Heart left ventricle (tissue), 16 donors: ENCODE data around the gene KSR2. TPM values are rescaled to one million over a fixed set of nuclear protein-coding genes. Genes with fewer than 3 reads are reported as not detected.

Experiments
- ATAC-seq, 4 donors: fragments of 200-7000 bp; cut with Tn5 transposase; one replicate each; pipeline ENCODE4 v1.9.1; 2020 to 2022; ENCODE audit warnings: moderate library complexity in 4 of 4, mild to moderate bottlenecking in 3 of 4, moderate number of reproducible peaks in 1 of 4
- DNase-seq, 5 donors: peaks; one replicate each; pipeline ENCODE4 v3.0.0-alpha.2; 2020
- H3K27ac ChIP-seq, 12 donors: fragments of 200-600 bp; sonication (generic) in 4 of 12; one replicate each; pipeline versions ENCODE4 v1.5.0 to v1.8.0; 2016 to 2022; ENCODE audit warnings: mild to moderate bottlenecking in 2 of 12
- H3K27me3 ChIP-seq, 9 donors: fragments of 200-600 bp; sonication (generic) in 2 of 9; one replicate each; pipeline versions ENCODE4 v1.5.1 to v1.8.0; 2016 to 2022; ENCODE audit warnings: mild to moderate bottlenecking in 3 of 9
- H3K36me3 ChIP-seq, 9 donors: fragments of 200-600 bp; sonication (generic) in 2 of 9; one replicate each; pipeline versions ENCODE4 v1.5.0 to v1.8.0; 2018 to 2022; ENCODE audit warnings: mild to moderate bottlenecking in 2 of 9
- H3K4me1 ChIP-seq, 12 donors: fragments of 200-600 bp; sonication (generic) in 4 of 12; one replicate each; pipeline versions ENCODE4 v1.5.0 to v1.8.0; 2016 to 2022; ENCODE audit warnings: mild to moderate bottlenecking in 3 of 12
- H3K4me3 ChIP-seq, 12 donors: fragments of 200-600 bp; sonication (generic) in 4 of 12; one replicate each; pipeline versions ENCODE4 v1.5.0 to v1.8.0; 2017 to 2022; ENCODE audit warnings: mild to moderate bottlenecking in 9 of 12, moderate library complexity in 4 of 12
- H3K9me3 ChIP-seq, 12 donors: fragments of 200-600 bp; sonication (generic) in 4 of 12; one replicate each; pipeline versions ENCODE4 v1.5.0 to v1.8.0; 2016 to 2022; ENCODE audit warnings: mild to moderate bottlenecking in 1 of 12
- POLR2A ChIP-seq, 2 donors: fragments of 450-650 bp; IDR thresholded peaks; one replicate each; pipeline ENCODE4 v1.6.1; 2017; ENCODE audit warnings: antibody characterized with exemption in 2 of 2, mild to moderate bottlenecking in 2 of 2, moderate library complexity in 2 of 2
- WGBS, 4 donors: extraction: QIAGEN DNeasy Blood & Tissue Kit in 2 of 4; methylation state at CpG; one replicate each; pipeline versions ENCODE4 v1.1.5 to v1.1.7; 2013 to 2018; 5-methylcytosine and 5-hydroxymethylcytosine counted together
- intact Hi-C, 10 donors: fragments of 100-400 bp; cut with DNase I; formaldehyde crosslinking; loops; one replicate each; pipeline versions ENCODE4 v1.11.1 to v1.14.2; 2022
- polyA plus RNA-seq, 2 donors: library from polyadenylated mRNA; stranded (reverse); fragments of 200-250 nt; gene quantifications; one replicate each; pipeline ENCODE4 v1.2.3, GENCODE V29; 2013
- total RNA-seq, 9 donors: library from RNA; depleted of rRNA in 2 of 9; stranded (reverse); fragments of >200 nt in 2 of 9; fragmentation: NEBNext Ultra II Directional in 3 of 9; extraction: Animal tissue kit (Norgen Biotek cat#: 25700) in 3 of 9; gene quantifications; one replicate each; pipeline versions ENCODE4 v1.1.0 to v1.2.4, GENCODE V29; 2016 to 2023
- TF ChIP-seq, protein P1 (sequence below), 12 donors: fragments of 200-600 bp; sonication (generic) in 4 of 12; IDR thresholded peaks; one replicate each; pipeline versions ENCODE4 v1.5.0 to v1.8.0; 2018 to 2022; ENCODE audit warnings: antibody characterized with exemption in 12 of 12, mild to moderate bottlenecking in 5 of 12
- donor health status: ischemic (EF 13 %, LVEDD 7.1; RV severe dilation, severe dysfunction).
- donor health status: healthy with polysubstance abuse.
- donor health status: DM: no; HTN: yes; CAD: no.
- donor health status: DM: no; HTN: no; CAD: no.
- donor health status: ischemic (EF 25% LVEDD 6.9; RV normal size, moderate dysfunction).
- donor health status: ischemic (EF 25% LVEDD 5.7; RV mildly dilated, moderate dysfunction).
- donor health status: healthy.
- donor health status: DM: yes; HTN: yes; CAD: no.
- donor health status: ischemic (EF 35%, LVEDD 5.7; RV mildly dilated, moderate dysfunction).
- donor health status: nonischemic (EF 11% LVEDD 7.7; RV severe dilation, severe dysfunction).
- donor health status: DM: yes; HTN: yes; CAD: no.
- donor health status: PGD.
- donor health status: ischemic (EF 29% LVEDD 5.4; RV normal size, mild dysfunction).
- donor health status: nonischemic (EF 23%, LVEDD 6.1; RV moderate dilation, normal function).

KSR2 gene
- total and polyA plus RNA-seq, 11 donors: under 0.01 to 0.02 (median 0.02) TPM; not detected in 8

- no peak overlapping the region for H3K4me3 ChIP-seq
- no peaks in the 10 kb centered on the region for H3K36me3 ChIP-seq
- WGBS, 4 donors: 51 to 66% (median 63%) methylated on average over 4 of the region's 4 CpGs
- TF ChIP-seq, protein P1, sequence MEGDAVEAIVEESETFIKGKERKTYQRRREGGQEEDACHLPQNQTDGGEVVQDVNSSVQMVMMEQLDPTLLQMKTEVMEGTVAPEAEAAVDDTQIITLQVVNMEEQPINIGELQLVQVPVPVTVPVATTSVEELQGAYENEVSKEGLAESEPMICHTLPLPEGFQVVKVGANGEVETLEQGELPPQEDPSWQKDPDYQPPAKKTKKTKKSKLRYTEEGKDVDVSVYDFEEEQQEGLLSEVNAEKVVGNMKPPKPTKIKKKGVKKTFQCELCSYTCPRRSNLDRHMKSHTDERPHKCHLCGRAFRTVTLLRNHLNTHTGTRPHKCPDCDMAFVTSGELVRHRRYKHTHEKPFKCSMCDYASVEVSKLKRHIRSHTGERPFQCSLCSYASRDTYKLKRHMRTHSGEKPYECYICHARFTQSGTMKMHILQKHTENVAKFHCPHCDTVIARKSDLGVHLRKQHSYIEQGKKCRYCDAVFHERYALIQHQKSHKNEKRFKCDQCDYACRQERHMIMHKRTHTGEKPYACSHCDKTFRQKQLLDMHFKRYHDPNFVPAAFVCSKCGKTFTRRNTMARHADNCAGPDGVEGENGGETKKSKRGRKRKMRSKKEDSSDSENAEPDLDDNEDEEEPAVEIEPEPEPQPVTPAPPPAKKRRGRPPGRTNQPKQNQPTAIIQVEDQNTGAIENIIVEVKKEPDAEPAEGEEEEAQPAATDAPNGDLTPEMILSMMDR (IDR thresholded peaks at IDR 0.05): no peak
- no peak for TF ChIP-seq POLR2A (IDR thresholded peaks at IDR 0.05)
- intact Hi-C loops: no loop called here
- DNase-seq (no peak), ATAC-seq (no peak)
- H3K9me3 ChIP-seq: peaks cover 0 to 6% (median 0%) of the 10 kb centered on the region in 12 donors
- no peak overlapping the region for H3K27ac ChIP-seq
- peaks cover 0 to 9% (median 0%) of the 10 kb centered on the region in 12 donors for H3K4me1 ChIP-seq
- peaks cover 0 to 4% (median 0%) of the 10 kb centered on the region in 9 donors for H3K27me3 ChIP-seq
These were observed 564.5 kb downstream of the KSR2 start for GRCh38 chr12:117404203-117404853.

- intact Hi-C loops: no loop called here
- Histone ChIP-seq H3K4me3 (no peak overlapping the region), H3K27ac (no peak overlapping the region), H3K4me1 (peaks cover 0 to 9% (median 0%) of the 10 kb centered on the region in 12 donors), H3K36me3 (no peaks in the 10 kb centered on the region), H3K9me3 (peaks cover 0 to 8% (median 0%) of the 10 kb centered on the region in 12 donors), H3K27me3 (peaks cover 0 to 4% (median 0%) of the 10 kb centered on the region in 9 donors)
- DNase-seq (no peak), ATAC-seq (no peak)
- WGBS, 4 donors: 80 to 86% (median 85%) methylated on average over 2 to 3 of the region's 3 CpGs
- TF ChIP-seq, protein P1 (IDR thresholded peaks at IDR 0.05): no peak
- TF ChIP-seq POLR2A (IDR thresholded peaks at IDR 0.05): no peak
These were observed 565.1 kb downstream of the KSR2 start for GRCh38 chr12:117403586-117404139.

Other genes with a start within 250 kb of the KSR2 start
- gene RFC5, start 47.7 kb upstream of the KSR2 start, total RNA-seq: 1 to 10 TPM; 3.5 to 6.9 (median 4.7) TPM
- gene RFC5, start 47.7 kb upstream of the KSR2 start, polyA plus RNA-seq: 1 to 10 TPM; 2.3 to 8.2 TPM
- 100 to 1,000 TPM in 8 of 9 donors, 10 to 100 TPM in 1; 89.1 to 162 (median 105) TPM for gene WSB2, start 92.2 kb upstream of the KSR2 start, total RNA-seq
- 100 to 1,000 TPM in 1 of 2 donors, 10 to 100 TPM in 1; 51.8 to 152 TPM for gene WSB2, start 92.2 kb upstream of the KSR2 start, polyA plus RNA-seq
- 10 to 100 TPM in 6 of 9 donors, 1 to 10 TPM in 3; 6.9 to 17.7 (median 10.7) TPM for gene VSIG10, start 135.0 kb upstream of the KSR2 start, total RNA-seq
- 10 to 100 TPM in 1 of 2 donors, 1 to 10 TPM in 1; 6.3 to 11.3 TPM for gene VSIG10, start 135.0 kb upstream of the KSR2 start, polyA plus RNA-seq
- gene PEBP1, start 167.1 kb upstream of the KSR2 start, total RNA-seq: 100 to 1,000 TPM; 301 to 751 (median 420) TPM
- gene PEBP1, start 167.1 kb upstream of the KSR2 start, polyA plus RNA-seq: 100 to 1,000 TPM; 295 to 554 TPM